GM10266 (cell line): ENCODE data around the gene EML1.
"Not testable (repeated sequence)": the region's sequence is repeated elsewhere in the genome, so short reads cannot be mapped to it uniquely, and the experiment has no call there.

Experiments used
- DNase-seq: peaks from one replicate; pipeline ENCODE4 v3.0.0; 2012; ENCODE audit errors: extremely low spot score
- TF ChIP-seq, protein P1 (sequence below): IDR thresholded peaks from 2 replicates; pipeline ENCODE4 v1.5.1; 2012; ENCODE audit warnings: mild to moderate bottlenecking, low read depth; ENCODE audit not compliant: control insufficient read depth, insufficient read depth; ENCODE audit errors: missing control alignments

The EML1 gene

DNA sequence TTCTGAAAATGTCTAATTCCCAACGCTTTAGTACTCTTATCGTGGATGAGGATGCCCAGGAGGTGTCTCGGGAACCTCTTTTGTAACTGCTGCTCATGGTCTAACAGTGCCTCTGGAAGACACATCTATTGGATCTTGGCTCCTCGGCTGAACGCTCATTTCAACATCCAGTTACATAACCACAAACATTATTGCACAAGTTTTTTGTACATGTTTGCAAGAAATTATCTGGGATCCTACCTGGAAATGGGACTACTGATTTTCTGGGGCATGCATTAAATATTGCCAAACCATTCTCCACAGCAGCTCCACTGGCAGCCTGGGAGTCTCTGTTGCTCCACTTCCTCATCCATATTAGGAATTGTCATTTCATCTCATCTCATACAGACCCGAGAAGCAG, 154.5 kb downstream of the EML1 start:
- TF ChIP-seq, protein P1, sequence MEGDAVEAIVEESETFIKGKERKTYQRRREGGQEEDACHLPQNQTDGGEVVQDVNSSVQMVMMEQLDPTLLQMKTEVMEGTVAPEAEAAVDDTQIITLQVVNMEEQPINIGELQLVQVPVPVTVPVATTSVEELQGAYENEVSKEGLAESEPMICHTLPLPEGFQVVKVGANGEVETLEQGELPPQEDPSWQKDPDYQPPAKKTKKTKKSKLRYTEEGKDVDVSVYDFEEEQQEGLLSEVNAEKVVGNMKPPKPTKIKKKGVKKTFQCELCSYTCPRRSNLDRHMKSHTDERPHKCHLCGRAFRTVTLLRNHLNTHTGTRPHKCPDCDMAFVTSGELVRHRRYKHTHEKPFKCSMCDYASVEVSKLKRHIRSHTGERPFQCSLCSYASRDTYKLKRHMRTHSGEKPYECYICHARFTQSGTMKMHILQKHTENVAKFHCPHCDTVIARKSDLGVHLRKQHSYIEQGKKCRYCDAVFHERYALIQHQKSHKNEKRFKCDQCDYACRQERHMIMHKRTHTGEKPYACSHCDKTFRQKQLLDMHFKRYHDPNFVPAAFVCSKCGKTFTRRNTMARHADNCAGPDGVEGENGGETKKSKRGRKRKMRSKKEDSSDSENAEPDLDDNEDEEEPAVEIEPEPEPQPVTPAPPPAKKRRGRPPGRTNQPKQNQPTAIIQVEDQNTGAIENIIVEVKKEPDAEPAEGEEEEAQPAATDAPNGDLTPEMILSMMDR, result no peak
- no peak for DNase-seq

DNA sequence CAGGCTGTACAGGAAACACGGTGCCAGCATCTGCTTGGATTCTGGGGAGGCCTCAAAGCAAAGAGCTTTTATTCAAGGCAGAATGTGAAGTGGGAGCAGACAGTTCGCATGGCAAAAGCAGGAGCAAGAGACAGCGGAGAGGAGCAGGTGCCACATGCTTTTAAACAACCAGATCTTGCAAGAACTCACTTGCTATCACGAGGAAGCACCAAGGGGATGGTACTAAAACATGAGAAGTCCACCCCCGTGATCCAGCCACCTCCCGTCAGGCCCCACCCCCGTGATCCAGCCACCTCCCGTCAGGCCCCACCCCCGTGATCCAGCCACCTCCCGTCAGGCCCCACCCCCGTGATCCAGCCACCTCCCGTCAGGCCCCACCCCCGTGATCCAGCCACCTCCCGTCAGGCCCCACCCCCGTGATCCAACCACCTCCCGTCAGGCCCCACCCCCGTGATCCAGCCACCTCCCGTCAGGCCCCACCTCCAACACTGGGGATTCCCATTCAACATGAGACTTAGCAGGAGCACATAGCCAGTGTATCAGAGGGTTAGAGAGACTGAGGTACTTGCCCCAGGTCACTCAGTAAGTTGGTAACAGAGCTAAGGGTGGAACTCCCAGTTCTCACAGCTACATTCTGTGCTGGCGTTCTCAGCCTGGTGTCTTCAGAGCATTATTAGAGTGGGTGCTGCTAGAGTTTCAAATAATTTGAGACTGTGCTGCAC, 156.0 kb downstream of the EML1 start:
- DNase-seq, result not testable (repeated sequence)

DNA sequence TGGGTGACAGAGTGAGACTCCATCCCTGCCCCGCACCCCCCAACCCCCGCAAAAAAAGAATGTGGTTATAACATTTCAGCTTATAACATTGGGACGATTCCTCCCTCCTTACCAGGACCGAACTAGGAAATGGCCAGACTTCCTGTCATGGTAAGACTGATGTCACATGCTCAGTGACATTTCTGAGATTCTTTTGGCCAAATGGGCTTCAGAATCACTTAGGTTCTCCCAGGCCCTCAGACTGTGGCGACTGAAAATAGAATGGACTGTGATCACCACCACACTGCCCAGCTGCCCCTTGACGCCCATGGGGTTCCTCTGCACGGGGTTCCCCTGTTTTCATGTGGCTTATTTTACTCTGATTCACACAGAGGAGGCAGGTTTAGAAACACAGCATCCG, 157.0 kb downstream of the EML1 start:
- TF ChIP-seq, protein P1, result no peak
- DNase-seq, result no peak

DNA sequence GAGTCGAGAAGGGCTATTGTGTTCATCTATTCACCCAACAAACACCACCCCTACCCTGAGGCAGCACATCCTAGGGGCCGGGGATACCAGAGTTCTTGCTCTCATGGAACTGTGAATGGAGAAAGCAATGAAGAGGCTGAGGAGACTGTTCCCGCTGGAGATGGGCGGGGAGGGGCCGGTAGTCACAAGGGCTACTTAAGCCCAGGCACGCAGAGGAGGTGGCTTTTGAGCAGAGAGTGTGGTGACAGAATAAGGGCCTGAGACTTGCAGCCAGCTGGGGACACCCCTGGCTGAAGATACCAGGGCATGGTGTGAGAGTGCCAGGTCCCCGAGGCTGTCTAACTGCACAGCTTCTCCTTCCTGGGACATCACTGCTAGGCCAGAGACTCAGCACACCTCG, 157.9 kb downstream of the EML1 start:
- TF ChIP-seq, protein P1, result no peak

DNA sequence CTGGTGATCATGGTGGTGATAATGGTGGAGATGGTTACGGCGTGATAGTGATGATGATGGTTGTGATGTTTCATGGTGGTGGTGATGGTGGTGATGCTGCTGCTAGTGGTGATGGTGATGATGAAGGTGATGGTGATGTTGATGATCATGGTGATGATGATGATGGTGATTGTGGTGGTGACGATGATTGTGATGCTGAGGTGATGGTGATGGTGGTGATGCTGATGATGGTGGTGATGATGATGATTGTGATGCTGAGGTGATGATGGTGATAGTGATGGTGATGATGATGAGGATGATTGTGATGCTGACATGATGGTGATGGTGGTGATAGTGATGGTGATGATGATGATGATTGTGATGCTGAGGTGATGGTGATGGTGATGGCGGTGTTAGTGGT, 158.8 kb downstream of the EML1 start:
- TF ChIP-seq, protein P1, result no peak
- DNase-seq, result no peak

More for the DNA sequence above, 157.9 kb downstream of the EML1 start:
- no peak for DNase-seq

DNA sequence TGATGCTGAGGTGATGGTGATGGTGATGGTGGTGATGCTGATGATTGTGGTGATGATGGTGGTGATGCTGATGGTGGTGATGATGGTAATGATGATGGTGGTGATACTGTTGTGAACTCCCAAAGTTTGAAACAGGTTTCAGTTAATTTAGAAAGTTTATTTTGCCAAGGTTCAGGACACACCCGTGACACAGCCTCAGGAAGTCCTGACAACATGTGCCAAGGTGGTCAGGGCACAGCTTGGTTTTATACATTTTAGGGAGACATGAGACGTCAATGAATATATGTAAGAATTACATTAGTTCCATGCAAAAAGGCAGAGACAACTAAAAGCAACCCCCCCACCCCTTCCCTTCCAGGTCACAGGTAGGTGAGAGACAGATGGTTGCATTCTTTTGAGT, 159.2 kb downstream of the EML1 start:
- DNase-seq, result no peak
- TF ChIP-seq, protein P1, result no peak

DNA sequence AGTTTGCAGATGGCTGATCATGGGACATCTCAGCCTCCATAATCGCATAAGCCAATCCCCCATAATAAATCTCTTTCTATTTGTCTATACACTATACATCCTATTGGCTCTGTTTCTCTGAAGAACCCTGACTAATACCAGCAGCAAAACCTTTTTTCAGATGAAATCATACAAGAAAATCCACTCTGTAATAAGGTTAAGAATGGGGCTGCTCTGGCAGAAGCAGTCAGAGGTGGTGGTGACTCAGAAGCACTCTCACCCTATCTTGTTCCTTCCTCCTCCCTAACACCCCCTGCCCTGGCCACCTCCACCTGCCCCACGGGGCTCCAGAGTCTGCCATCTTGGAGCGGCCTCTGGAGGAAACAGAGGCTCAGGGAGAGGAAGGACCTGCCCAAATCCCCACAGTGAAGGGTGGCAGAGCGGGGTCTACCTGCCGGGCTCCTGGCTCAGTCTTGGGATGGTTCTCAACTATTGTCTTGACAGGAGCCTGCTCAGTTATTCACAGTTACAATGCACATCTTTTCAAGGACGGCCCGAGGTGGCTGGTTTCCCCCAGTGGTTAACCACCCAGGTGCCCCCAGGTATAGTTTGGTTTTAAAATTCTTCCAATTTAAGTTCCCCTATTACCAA, 162.7 kb downstream of the EML1 start:
- TF ChIP-seq, protein P1, result no peak
- DNase-seq, result no peak
